GM12878 (cell line): ENCODE measurements around the gene SNRK. TPM values are rescaled to one million over a fixed set of nuclear protein-coding genes. Genes with fewer than 3 reads are reported as not detected.

Source experiments
- ATAC-seq: fragments of 200-7000 bp; cut with Tn5 transposase; 3 replicates; pipeline ENCODE4 v1.9.1; 2020; ENCODE audit warnings: mild to moderate bottlenecking, moderate library complexity
- BruUV-seq: library from RNA; stranded (reverse); fragments of 400-500 nt; replicated peaks from 2 replicates; lab custom pipeline; 2021; lab: Mats Ljungman, UMichigan
- CTCF ChIA-PET: fragments of 300-600 bp; sonication (Branson Sonifier 250); formaldehyde crosslinking; extraction: SDS; loops from one replicate; lab custom pipeline; 2021; ENCODE audit warnings: inconsistent platforms; lab: Yijun Ruan, JAX
- POLR2A ChIA-PET: fragments of 350-600 bp; formaldehyde crosslinking; extraction: SDS; loops from one replicate; lab custom pipeline; 2021; ENCODE audit warnings: inconsistent platforms; lab: Charles Lee
- RAD21 ChIA-PET: fragments of 300-600 bp; sonication (Branson Sonifier 250); formaldehyde crosslinking; loops from one replicate; lab custom pipeline; 2023; ENCODE audit warnings: antibody characterized with exemption; ENCODE audit not compliant: unreplicated experiment; lab: Charles Lee
- SMC1A ChIA-PET: fragments of 300-600 bp; sonication (Branson Sonifier 250); formaldehyde crosslinking; loops from one replicate; lab custom pipeline; 2023; ENCODE audit not compliant: unreplicated experiment, uncharacterized antibody; lab: Charles Lee
- DNase-seq: peaks from one replicate; pipeline ENCODE4 v3.0.0-alpha.2; 2011; ENCODE audit warnings: low read depth, low spot score
- FAIRE-seq: peaks from 3 replicates; lab custom pipeline; 2011; peaks lifted over from hg19 to GRCh38; lab: Jason Lieb, UNC
- H2AFZ ChIP-seq: 2 replicates; pipeline ENCODE4 v1.6.0; 2011; ENCODE audit warnings: low read depth, low read length, control low read depth; ENCODE audit not compliant: control insufficient read depth
- H3K27ac ChIP-seq: 2 replicates; pipeline ENCODE4 v1.5.1; 2011; ENCODE audit warnings: control low read depth; ENCODE audit not compliant: control insufficient read depth, insufficient read depth
- H3K27me3 ChIP-seq, 2 experiments: replicated peaks in 1 of 2; 2 replicates each; pipeline versions ENCODE4 v1.6.0 to v1.6.1; 2011; ENCODE audit warnings: low read length in 1 of 2; ENCODE audit not compliant: control insufficient read depth in 2 of 2, insufficient read depth in 2 of 2
- H3K36me3 ChIP-seq, 2 experiments: 2 replicates each; pipeline ENCODE4 v1.5.1; 2011; ENCODE audit warnings: low read length in 1 of 2; ENCODE audit not compliant: control insufficient read depth in 2 of 2, insufficient read depth in 2 of 2
- H3K4me1 ChIP-seq: 2 replicates; pipeline ENCODE4 v1.6.1; 2011; ENCODE audit warnings: mild to moderate bottlenecking, low read length, moderate library complexity, mixed read lengths; ENCODE audit not compliant: control insufficient read depth, insufficient read depth
- H3K4me2 ChIP-seq: 2 replicates; pipeline ENCODE4 v1.6.0; 2011; ENCODE audit warnings: control low read depth; ENCODE audit not compliant: control insufficient read depth, insufficient read depth
- H3K4me3 ChIP-seq: fragments of 200-600 bp; sonication (generic); 2 replicates; pipeline ENCODE4 v1.5.1; 2016
- H3K79me2 ChIP-seq: 2 replicates; pipeline ENCODE4 v1.6.0; 2011; ENCODE audit warnings: low read length; ENCODE audit not compliant: control insufficient read depth, insufficient read depth
- H3K9ac ChIP-seq: 2 replicates; pipeline ENCODE4 v1.8.0; 2011; ENCODE audit warnings: low read length, control low read depth, mixed read lengths; ENCODE audit not compliant: control insufficient read depth, insufficient read depth
- H3K9me3 ChIP-seq: replicated peaks from 3 replicates; pipeline ENCODE4 v1.5.1; 2011; ENCODE audit warnings: mild to moderate bottlenecking, low read length; ENCODE audit not compliant: control insufficient read depth, insufficient read depth
- H4K20me1 ChIP-seq: 2 replicates; pipeline ENCODE4 v1.6.0; 2011; ENCODE audit not compliant: control insufficient read depth, insufficient read depth
- BACH1 ChIP-seq: fragments of 450-650 bp; IDR thresholded peaks from 2 replicates; pipeline ENCODE4 v1.6.1; 2017; ENCODE audit warnings: mild to moderate bottlenecking, borderline replicate concordance
- BMI1 ChIP-seq: fragments of 450-650 bp; IDR thresholded peaks from 2 replicates; pipeline ENCODE4 v1.6.1; 2016; ENCODE audit warnings: mild to moderate bottlenecking, moderate library complexity, borderline replicate concordance
- CBX5 ChIP-seq: sonication (generic); IDR thresholded peaks from 2 replicates; pipeline ENCODE4 v1.6.1; 2016; ENCODE audit warnings: low read depth, moderate library complexity, mild to moderate bottlenecking, inconsistent platforms
- CREB1 ChIP-seq: IDR thresholded peaks from 2 replicates; pipeline ENCODE4 v1.6.1; 2012; ENCODE audit warnings: low read depth, mild to moderate bottlenecking, inconsistent platforms
- EGR1 ChIP-seq, 2 experiments: IDR thresholded peaks; 1 replicate in 1 of 2; 2 replicates in 1 of 2; pipeline ENCODE4 v1.6.1; 2011 to 2012; ENCODE audit warnings: low read depth in 2 of 2, low read length in 2 of 2, borderline replicate concordance in 1 of 2, mild to moderate bottlenecking in 1 of 2, moderate library complexity in 1 of 2
- HDAC2 ChIP-seq: fragments of 200-600 bp; sonication (generic); IDR thresholded peaks from 2 replicates; pipeline ENCODE4 v1.6.1; 2017
- JUNB ChIP-seq: IDR thresholded peaks from 2 replicates; pipeline ENCODE4 v1.6.1; 2016; ENCODE audit warnings: antibody characterized with exemption, mild to moderate bottlenecking
- MTA2 ChIP-seq: fragments of 450-650 bp; IDR thresholded peaks from 2 replicates; pipeline ENCODE4 v1.6.1; 2016; ENCODE audit warnings: low read depth, mild to moderate bottlenecking, moderate library complexity
- MYB ChIP-seq: fragments of 150-350 bp; IDR thresholded peaks from 2 replicates; pipeline ENCODE4 v1.6.1; 2014; ENCODE audit warnings: mild to moderate bottlenecking, low read depth, low read length, borderline replicate concordance
- SPI1 ChIP-seq: IDR thresholded peaks from 2 replicates; pipeline ENCODE4 v1.6.1; 2011; ENCODE audit warnings: low read depth, mild to moderate bottlenecking, low read length, moderate library complexity, borderline replicate concordance; ENCODE audit not compliant: insufficient read depth
- STAT1 ChIP-seq: fragments of 450-650 bp; conservative IDR thresholded peaks from 2 replicates; pipeline ENCODE4 v1.6.1; 2014; ENCODE audit warnings: antibody characterized with exemption, mild to moderate bottlenecking
- SUPT20H ChIP-seq: IDR thresholded peaks from 2 replicates; pipeline ENCODE4 v1.6.1; 2011; ENCODE audit warnings: low read depth, mild to moderate bottlenecking, low read length, moderate library complexity, borderline replicate concordance; ENCODE audit not compliant: control insufficient read depth
- WGBS: methylation state at CpG from one replicate; pipeline ENCODE4 v1.1.6; 2016; ENCODE audit warnings: low lambda C conversion rate; ENCODE audit not compliant: insufficient replicate concordance, insufficient coverage; ENCODE audit errors: missing lambda C conversion rate; 5-methylcytosine and 5-hydroxymethylcytosine counted together
- in situ Hi-C: fragments of 300-500 bp; cut with MboI; formaldehyde crosslinking; loops from 9 replicates; pipeline ENCODE4 v1.14.3; 2018; ENCODE audit warnings: mixed read lengths
- intact Hi-C: fragments of 100-400 bp; cut with micrococcal nuclease; formaldehyde crosslinking; loops from one replicate; pipeline ENCODE4 v1.14.2; 2022; ENCODE audit not compliant: unreplicated experiment
- polyA plus RNA-seq, 11 experiments: library from polyadenylated mRNA; depleted of rRNA in 4 of 11; unstranded in 6 of 11; stranded (reverse) in 5 of 11; fragments of >200 nt; fragmentation: Nextera tagmentation in 4 of 11; fragmentation: Illumina TruSeq in 1 of 11; extraction: Ambion mirVana in 4 of 11; extraction: Trizol in 1 of 11; gene quantifications; 1 replicate in 1 of 11; 2 replicates in 10 of 11; pipeline versions ENCODE4 v1.2.1 to v1.2.3, GENCODE V29; 2011 to 2016; ENCODE audit warnings: inconsistent platforms in 2 of 11, missing spikeins in 2 of 11, low read depth in 1 of 11
- total RNA-seq, 4 experiments: library from RNA; depleted of rRNA in 3 of 4; stranded (reverse); fragments of >200 nt in 3 of 4; fragmentation: Illumina TruSeq in 1 of 4; extraction: Trizol in 1 of 4; gene quantifications; 2 replicates each; pipeline versions ENCODE4 v1.2.1 to v1.2.3, GENCODE V29; 2013 to 2021
- TF ChIP-seq, protein P1 (sequence below): fragments of 450-650 bp; formaldehyde crosslinking; IDR thresholded peaks from 2 replicates; pipeline ENCODE4 v1.4.0; 2022; ENCODE audit warnings: mild to moderate bottlenecking, moderate library complexity
- TF ChIP-seq, protein P2 (sequence below): IDR thresholded peaks from 2 replicates; pipeline ENCODE4 v1.6.1; 2011; ENCODE audit warnings: borderline replicate concordance, low read depth, mild to moderate bottlenecking, moderate library complexity, low read length; ENCODE audit not compliant: insufficient read depth, poor library complexity, severe bottlenecking
- TF ChIP-seq, protein P3 (sequence below): fragments of 450-650 bp; formaldehyde crosslinking; IDR thresholded peaks from 2 replicates; pipeline ENCODE4 v1.4.0; 2020; ENCODE audit warnings: mild to moderate bottlenecking, moderate library complexity

SNRK gene
- total and polyA plus RNA-seq, 10 of the 15 experiments (the other 5 are each of a cell fraction or from before 2014, with no cell fraction given) = 1.6 to 12.1 (median 7.6) TPM

DNA sequence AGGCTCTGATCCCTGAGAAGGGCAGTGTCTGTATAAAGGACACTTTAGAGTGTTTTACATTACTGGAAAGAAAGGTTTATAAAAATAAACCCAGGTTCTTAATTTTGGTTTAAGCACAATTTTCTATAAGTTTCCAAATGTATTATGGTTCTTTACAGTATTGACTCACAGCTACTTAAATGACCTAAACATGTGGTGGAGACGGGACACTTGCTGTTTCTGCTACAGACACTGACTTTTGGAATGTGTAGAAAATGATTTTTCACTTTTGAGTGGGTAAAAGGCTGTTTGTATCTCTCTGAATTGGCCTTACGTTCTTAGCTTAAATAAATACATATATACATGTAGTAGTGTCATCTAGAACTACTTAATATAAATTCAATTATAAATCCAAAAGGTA is 55.4 kb downstream of the SNRK start:
- WGBS = 47% methylated on average over 2 of the region's 2 CpGs
- Histone ChIP-seq H3K36me3 (peaks cover 5 to 10% of the 10 kb centered on the region in 2 experiments), H2AFZ (no peak overlapping the region), H3K27me3 (no peaks in the 10 kb centered on the region), H3K79me2 (no peaks in the 10 kb centered on the region), H3K4me1 (no peaks in the 10 kb centered on the region), H3K27ac (no peak overlapping the region), H3K4me3 (no peak overlapping the region), H3K9me3 (peaks cover 15% of the 10 kb centered on the region), H4K20me1 (no peaks in the 10 kb centered on the region), H3K4me2 (no peak overlapping the region), H3K9ac (no peak overlapping the region)
- ChIA-PET SMC1A (interaction anchor here (1.1 kb wide), 1 partner anchor 179 kb away, joined by 3 read pairs; no protein-coding TSS in a partner anchor), CTCF (no interaction called here), POLR2A (no interaction called here), RAD21 (interaction anchor here (0.8 kb wide), 1 partner anchor 52 kb away, joined by 3 read pairs; no protein-coding TSS in a partner anchor)
- in situ Hi-C loops (no loop called here), intact Hi-C loops (no loop called here)
- DNase-seq (no peak), ATAC-seq (no peak), FAIRE-seq (no peak)
- no TSS peak for BruUV-seq
- no peak for TF ChIP-seq SUPT20H
- no peak for TF ChIP-seq CBX5
- TF ChIP-seq BACH1 = no peak
- TF ChIP-seq HDAC2 = no peak
- TF ChIP-seq, protein P1, sequence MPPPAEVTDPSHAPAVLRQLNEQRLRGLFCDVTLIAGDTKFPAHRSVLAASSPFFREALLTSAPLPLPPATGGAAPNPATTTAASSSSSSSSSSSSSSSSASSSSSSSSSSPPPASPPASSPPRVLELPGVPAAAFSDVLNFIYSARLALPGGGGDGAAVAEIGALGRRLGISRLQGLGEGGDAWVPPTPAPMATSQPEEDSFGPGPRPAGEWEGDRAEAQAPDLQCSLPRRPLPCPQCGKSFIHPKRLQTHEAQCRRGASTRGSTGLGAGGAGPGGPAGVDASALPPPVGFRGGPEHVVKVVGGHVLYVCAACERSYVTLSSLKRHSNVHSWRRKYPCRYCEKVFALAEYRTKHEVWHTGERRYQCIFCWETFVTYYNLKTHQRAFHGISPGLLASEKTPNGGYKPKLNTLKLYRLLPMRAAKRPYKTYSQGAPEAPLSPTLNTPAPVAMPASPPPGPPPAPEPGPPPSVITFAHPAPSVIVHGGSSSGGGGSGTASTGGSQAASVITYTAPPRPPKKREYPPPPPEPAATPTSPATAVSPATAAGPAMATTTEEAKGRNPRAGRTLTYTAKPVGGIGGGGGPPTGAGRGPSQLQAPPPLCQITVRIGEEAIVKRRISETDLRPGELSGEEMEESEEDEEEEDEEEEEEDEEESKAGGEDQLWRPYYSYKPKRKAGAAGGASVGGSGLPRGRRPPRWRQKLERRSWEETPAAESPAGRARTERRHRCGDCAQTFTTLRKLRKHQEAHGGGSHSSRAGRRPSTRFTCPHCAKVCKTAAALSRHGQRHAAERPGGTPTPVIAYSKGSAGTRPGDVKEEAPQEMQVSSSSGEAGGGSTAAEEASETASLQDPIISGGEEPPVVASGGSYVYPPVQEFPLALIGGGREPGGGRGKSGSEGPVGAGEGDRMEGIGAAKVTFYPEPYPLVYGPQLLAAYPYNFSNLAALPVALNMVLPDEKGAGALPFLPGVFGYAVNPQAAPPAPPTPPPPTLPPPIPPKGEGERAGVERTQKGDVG (CRISPR knock-in tag) = no peak
- no peak for TF ChIP-seq STAT1
- no peak for TF ChIP-seq MYB
- TF ChIP-seq SPI1 = no peak
- TF ChIP-seq CREB1 = no peak
- TF ChIP-seq MTA2 = no peak
- TF ChIP-seq, protein P2, sequence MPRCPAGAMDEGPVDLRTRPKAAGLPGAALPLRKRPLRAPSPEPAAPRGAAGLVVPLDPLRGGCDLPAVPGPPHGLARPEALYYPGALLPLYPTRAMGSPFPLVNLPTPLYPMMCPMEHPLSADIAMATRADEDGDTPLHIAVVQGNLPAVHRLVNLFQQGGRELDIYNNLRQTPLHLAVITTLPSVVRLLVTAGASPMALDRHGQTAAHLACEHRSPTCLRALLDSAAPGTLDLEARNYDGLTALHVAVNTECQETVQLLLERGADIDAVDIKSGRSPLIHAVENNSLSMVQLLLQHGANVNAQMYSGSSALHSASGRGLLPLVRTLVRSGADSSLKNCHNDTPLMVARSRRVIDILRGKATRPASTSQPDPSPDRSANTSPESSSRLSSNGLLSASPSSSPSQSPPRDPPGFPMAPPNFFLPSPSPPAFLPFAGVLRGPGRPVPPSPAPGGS = no peak
- TF ChIP-seq, protein P3, sequence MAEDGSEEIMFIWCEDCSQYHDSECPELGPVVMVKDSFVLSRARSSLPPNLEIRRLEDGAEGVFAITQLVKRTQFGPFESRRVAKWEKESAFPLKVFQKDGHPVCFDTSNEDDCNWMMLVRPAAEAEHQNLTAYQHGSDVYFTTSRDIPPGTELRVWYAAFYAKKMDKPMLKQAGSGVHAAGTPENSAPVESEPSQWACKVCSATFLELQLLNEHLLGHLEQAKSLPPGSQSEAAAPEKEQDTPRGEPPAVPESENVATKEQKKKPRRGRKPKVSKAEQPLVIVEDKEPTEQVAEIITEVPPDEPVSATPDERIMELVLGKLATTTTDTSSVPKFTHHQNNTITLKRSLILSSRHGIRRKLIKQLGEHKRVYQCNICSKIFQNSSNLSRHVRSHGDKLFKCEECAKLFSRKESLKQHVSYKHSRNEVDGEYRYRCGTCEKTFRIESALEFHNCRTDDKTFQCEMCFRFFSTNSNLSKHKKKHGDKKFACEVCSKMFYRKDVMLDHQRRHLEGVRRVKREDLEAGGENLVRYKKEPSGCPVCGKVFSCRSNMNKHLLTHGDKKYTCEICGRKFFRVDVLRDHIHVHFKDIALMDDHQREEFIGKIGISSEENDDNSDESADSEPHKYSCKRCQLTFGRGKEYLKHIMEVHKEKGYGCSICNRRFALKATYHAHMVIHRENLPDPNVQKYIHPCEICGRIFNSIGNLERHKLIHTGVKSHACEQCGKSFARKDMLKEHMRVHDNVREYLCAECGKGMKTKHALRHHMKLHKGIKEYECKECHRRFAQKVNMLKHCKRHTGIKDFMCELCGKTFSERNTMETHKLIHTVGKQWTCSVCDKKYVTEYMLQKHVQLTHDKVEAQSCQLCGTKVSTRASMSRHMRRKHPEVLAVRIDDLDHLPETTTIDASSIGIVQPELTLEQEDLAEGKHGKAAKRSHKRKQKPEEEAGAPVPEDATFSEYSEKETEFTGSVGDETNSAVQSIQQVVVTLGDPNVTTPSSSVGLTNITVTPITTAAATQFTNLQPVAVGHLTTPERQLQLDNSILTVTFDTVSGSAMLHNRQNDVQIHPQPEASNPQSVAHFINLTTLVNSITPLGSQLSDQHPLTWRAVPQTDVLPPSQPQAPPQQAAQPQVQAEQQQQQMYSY (CRISPR knock-in tag) = no peak
- no peak for TF ChIP-seq BMI1
- no peak for TF ChIP-seq EGR1 (IDR thresholded peaks at IDR 0.05; ENCODE audit: borderline replicate concordance in 1 of 2, low read depth in 2 of 2, low read length in 2 of 2)
- TF ChIP-seq JUNB = no peak
